ENCODE results near the gene GLT8D1. TPM values are rescaled to one million over a fixed set of nuclear protein-coding genes. Genes with fewer than 3 reads are reported as not detected.

Gene GLT8D1
- total and polyA plus RNA-seq, 2 of the 13 experiments (the other 11 are each of a cell fraction or from before 2014, with no cell fraction given), result 110 to 121 TPM

- Histone ChIP-seq H3K4me3 (replicated peaks in 1 of 3; ENCODE audit: insufficient read depth in 1 of 3, low read depth in 2 of 3, low read length in 3 of 3) (0 out of 6 replicates have a peak overlapping the region, but pooled peaks of 1 of the 3 experiments have one; percentile 96), H3K4me2 (ENCODE audit: low read depth, low read length) (peak overlapping the region; percentile 77), H3K27me3 (ENCODE audit: control insufficient read depth in 1 of 2, insufficient read depth in 2 of 2, low read length in 2 of 2) (no peaks in the 10 kb centered on the region; a peak in 1 of 5 replicates), H3K36me3 (replicated peaks in 1 of 2; ENCODE audit: control insufficient read depth in 1 of 2, insufficient read depth in 2 of 2, low read length in 2 of 2) (peaks cover 11 to 30% of the 10 kb centered on the region in 2 experiments), H3K79me2 (ENCODE audit: insufficient read depth, low read length) (peaks cover 76% of the 10 kb centered on the region), H3K9me3 (ENCODE audit: low read length) (no peaks in the 10 kb centered on the region), H3K27ac (ENCODE audit: extremely low read length, insufficient read depth, low read length) (peak overlapping the region; percentile 82), H3K9ac (ENCODE audit: insufficient read depth, low read depth, low read length) (0 out of 2 replicates have a peak overlapping the region, but pooled peaks have one; percentile 99), H2AFZ (ENCODE audit: low read length) (no peak overlapping the region), H4K20me1 (ENCODE audit: insufficient read depth, low read length) (peaks cover 10% of the 10 kb centered on the region), H3K4me1 (ENCODE audit: insufficient read depth, low read length) (peaks cover 80% of the 10 kb centered on the region)
- WGBS (ENCODE audit: low lambda C conversion rate), result 51% methylated on average over 6 of the region's 6 CpGs
- no peak; the same call in 2 of the 3 replicates for ATAC-seq
- BruUV-seq (replicated peaks), result no TSS peak
- ChIA-PET CTCF (ENCODE audit: low intra/inter-chr PET ratio, low total read pairs) (no interaction called here), POLR2A (interaction anchor here (12.6 kb wide), 1 partner anchor 21 kb away, joined by 118 read pairs; the partner anchor contains the start of genes GLT8D1 and SPCS1)
- in situ Hi-C loops (cut with HindIII; ENCODE audit: extremely low pct_ligation_motif_present, low pct_unique_long_range_greater_than_20kb) (loop anchor here (10.0 kb wide), 1 partner anchor 229 kb away; the partner anchor contains the start of genes NISCH and TNNC1), intact Hi-C loops (cut with micrococcal nuclease; ENCODE audit: unreplicated experiment) (no loop called here)
- peak; percentile 64 for TF ChIP-seq CEBPG (CRISPR knock-in tag; IDR thresholded peaks at IDR 0.05)
- TF ChIP-seq RXRA (CRISPR knock-in tag; IDR thresholded peaks at IDR 0.05), result no peak
- TF ChIP-seq CEBPB (IDR thresholded peaks at IDR 0.05; ENCODE audit: borderline replicate concordance, low read depth, low read length), result peak; percentile 51; the same call in 1 of the 2 replicates
- TF ChIP-seq DNMT3B (CRISPR knock-in tag; conservative IDR thresholded peaks at IDR 0.05), result no peak
- TF ChIP-seq ZNF362 (CRISPR knock-in tag; IDR thresholded peaks at IDR 0.05; ENCODE audit: borderline replicate concordance), result peak; percentile 74; the same call in 1 of the 2 replicates
- TF ChIP-seq GLI4 (CRISPR knock-in tag; IDR thresholded peaks at IDR 0.05; ENCODE audit: borderline replicate concordance), result no peak
- TF ChIP-seq, protein P1, sequence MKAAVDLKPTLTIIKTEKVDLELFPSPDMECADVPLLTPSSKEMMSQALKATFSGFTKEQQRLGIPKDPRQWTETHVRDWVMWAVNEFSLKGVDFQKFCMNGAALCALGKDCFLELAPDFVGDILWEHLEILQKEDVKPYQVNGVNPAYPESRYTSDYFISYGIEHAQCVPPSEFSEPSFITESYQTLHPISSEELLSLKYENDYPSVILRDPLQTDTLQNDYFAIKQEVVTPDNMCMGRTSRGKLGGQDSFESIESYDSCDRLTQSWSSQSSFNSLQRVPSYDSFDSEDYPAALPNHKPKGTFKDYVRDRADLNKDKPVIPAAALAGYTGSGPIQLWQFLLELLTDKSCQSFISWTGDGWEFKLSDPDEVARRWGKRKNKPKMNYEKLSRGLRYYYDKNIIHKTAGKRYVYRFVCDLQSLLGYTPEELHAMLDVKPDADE (CRISPR knock-in tag; IDR thresholded peaks at IDR 0.05), result no peak
- TF ChIP-seq SIX4 (CRISPR knock-in tag; IDR thresholded peaks at IDR 0.05), result no peak
- no peak for TF ChIP-seq HMG20A (CRISPR knock-in tag; IDR thresholded peaks at IDR 0.05; ENCODE audit: borderline replicate concordance)
- TF ChIP-seq ZNF768 (CRISPR knock-in tag; IDR thresholded peaks at IDR 0.05), result peak; percentile 71
- TF ChIP-seq ZNF512 (CRISPR knock-in tag; IDR thresholded peaks at IDR 0.05), result no peak
- peak; percentile 44 for FAIRE-seq
- no peak for DNase-seq (ENCODE audit: low spot score)
Measured at GRCh38 chr3:52683611-52684010, 22.0 kb downstream of the GLT8D1 start.

Data from HepG2 (cell line).